COLO668 (cell line): ENCODE measurements around the gene LTBP1.
"Not testable (repeated sequence)": the region's sequence is repeated elsewhere in the genome, so short reads cannot be mapped to it uniquely, and the experiment has no call there.

ENCODE experiments used
- DNase-seq: peaks from one replicate; lab custom pipeline; 2025; ENCODE audit not compliant: unreplicated experiment; lab: John Stamatoyannopoulos, UW

Gene LTBP1

GRCh38 chr2:33038230-33038629, 91.5 kb downstream of the LTBP1 start:
- no peak for DNase-seq

- no peak for DNase-seq
Observed at GRCh38 chr2:33038799-33039198, 92.0 kb downstream of the LTBP1 start.

DNA sequence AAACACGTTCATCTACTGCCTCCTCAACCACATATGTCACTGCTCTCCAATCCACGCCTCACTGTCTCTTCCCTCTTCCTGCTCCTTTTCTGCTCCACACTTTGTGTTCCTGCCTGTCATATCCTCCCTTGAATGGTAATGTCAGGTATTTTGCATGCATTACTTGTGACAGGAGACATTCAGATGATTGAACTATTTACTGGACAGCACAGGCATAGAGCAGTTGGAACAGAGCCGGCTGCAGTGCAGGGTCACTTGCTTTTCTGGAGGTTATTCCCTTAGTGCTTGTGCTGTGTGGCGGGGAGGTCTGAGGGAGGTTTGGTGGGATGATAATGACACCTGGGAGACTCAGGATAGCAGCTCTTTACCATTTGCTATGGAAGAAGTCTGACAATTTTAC, 93.8 kb downstream of the LTBP1 start:
- DNase-seq = no peak

DNA sequence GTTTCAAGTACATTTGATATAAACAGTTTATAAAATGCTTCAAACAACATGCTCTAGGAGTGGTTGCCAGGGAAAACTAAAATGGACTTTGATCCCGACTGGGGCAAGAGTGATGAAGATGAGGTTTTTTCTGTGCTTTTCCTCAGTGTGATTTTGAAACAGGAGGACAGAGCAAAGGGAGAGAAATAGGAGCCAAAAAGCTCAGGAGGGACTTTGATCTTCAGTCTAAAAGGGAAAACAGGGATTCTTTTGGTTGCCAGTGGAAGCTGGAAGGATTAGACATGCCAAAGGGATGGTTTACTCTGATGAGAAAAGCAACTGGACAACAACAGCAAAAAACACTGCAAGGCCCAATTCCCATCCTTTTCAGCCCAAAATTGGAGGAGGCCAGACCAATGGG, 95.5 kb downstream of the LTBP1 start:
- no peak for DNase-seq

DNA sequence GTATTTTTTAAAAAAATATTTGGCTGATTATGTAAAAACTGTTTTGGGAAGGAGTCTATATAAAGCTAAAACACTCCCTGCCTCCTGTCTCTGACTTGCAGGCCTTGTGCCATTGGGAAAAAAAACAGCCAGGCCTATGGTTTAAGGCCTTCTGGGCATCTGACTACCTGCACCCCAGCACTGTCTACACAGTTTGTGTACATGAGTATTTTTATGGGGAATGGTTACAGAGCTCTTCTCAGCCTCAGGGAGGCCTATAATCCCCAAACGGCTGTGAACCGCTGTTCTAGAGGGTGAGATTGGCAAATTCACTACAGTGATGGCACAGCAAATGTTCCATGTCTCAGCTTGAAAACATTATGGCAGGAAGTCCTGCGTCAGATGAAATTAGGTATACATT, 96.1 kb downstream of the LTBP1 start:
- DNase-seq = no peak

DNA sequence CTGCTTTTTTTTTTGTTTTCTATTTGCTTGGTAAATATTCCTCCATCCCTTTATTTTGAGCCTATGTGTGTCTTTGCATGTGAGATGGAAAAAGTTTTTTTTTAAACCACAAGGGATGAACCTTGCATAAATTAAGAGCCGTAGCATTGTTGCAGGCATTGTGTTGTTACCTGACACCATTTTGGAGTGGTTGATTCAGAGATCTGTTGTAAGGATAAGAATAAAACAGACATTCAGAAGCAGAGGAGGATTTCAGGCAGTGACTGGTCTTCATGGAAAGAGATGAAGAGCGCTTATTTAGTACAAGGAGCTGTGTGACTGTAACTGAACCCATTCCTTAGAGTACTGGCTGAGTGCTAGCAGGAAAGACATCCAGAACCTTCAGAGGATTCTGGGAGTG, 101.2 kb downstream of the LTBP1 start:
- DNase-seq = no peak

DNA sequence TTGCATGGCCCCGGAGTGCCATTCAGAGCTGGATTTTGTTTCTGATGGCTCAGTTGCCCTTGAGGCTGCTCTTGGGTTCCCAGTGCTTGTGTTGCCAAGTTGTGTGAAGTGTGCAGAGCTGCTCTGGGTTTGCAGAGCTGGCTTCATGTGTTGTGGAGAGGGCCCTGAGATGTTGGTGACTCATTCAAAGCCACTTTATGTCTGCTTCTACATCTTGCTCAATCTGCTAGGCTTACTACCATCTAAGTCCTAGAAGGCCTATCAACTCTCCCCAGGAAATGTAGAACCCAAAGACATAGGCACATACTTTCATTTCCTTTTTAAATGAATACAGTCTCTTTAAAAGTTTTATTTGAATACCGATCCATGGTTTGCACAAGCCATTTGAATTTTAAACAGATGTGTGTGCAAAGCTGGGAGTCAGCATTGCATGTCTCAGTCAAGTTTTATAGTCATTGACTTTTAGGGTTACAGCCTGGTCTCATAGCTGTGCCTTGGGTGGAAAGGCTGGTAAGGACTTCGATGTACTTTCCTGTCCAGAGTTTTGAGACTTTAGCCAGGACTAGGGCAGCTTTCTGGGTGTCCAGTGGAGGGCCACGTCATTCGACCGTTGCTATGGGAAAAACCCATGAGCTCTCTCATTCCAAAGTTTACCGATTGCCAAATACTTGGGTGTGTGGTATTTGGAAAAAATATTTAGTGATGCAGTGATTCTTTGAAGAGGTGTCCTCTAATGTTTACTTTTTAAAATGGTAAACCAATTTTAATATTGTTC, 105.0 kb downstream of the LTBP1 start:
- DNase-seq = no peak

- no peak for DNase-seq
Observed at GRCh38 chr2:33052361-33052735, 105.6 kb downstream of the LTBP1 start.

DNA sequence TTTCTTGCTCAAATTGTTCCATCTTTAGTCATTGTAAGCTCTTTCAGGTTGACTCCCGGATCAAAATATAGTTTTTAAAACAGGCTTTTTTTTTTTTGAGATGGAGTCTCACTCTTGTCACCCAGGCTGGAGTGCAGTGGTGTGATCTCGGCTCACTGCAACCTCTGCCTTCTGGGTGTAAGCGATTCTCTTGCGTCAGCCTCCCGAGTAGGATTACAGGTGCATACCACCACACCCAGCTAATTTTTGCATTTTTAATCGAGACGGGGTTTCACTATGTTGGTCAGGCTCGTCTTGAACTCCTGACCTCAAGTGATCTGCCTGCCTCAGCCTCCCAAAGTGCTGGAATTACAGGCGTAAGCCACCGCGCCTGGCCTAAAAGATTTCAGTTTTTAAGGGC, 106.0 kb downstream of the LTBP1 start:
- not testable (repeated sequence) for DNase-seq

DNA sequence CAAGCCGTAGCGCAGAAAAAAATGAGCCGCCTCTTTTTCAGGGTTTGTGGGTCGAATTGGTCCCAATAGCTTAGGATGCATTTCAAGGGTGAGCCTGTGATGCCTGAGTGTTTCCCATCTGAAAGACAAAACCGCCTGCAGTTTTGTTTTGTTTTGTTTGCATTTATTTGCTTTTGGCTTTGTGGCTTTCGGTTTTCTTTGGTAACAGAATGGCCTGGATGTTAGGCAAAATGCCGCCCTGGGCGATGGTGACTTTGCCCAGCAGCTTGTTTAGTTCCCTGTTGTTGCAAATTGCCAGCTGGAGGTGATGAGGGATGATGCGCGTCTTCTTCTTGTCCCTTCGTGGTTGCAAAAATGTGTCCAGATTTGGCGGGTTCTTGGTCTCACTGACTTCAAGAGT, 109.4 kb downstream of the LTBP1 start:
- no peak for DNase-seq

GRCh38 chr2:33057307-33058028, 110.7 kb downstream of the LTBP1 start:
- not testable (repeated sequence) for DNase-seq

GRCh38 chr2:33058716-33059470, 112.1 kb downstream of the LTBP1 start:
- DNase-seq = no peak

DNA sequence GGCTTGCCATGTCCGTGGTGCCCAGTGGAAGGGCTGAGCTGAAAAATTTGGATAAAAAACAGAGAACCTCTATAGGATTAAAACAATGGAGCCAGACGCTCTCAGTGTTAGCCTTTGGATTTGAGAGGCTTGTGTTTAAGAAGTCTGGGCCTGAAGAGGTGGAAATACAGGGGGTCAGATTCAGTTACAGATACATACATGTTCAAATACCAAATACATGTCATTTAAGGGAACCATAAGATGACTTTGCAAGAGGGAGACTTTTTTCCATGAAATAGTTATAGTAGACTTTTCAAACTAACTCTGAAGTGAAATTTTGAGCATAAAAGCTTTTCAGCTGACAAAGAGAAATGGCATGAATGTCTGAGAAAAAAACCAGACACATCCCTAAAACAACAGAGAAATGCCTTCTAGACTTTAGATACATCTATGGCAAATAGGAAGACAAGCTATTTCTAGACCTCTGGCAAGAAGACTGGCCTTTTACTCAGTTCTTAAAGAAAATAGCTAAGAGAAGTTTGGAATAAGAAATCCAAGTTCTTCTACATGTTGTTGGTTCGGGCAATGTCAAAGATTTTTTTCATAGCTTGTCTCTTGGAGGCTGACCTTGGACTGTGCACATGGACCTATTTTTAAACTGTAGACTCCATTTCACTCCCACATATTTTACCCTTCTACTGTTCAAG, 112.9 kb downstream of the LTBP1 start:
- DNase-seq = no peak

- DNase-seq = no peak
Observed at GRCh38 chr2:33060405-33060804, 113.7 kb downstream of the LTBP1 start.

DNA sequence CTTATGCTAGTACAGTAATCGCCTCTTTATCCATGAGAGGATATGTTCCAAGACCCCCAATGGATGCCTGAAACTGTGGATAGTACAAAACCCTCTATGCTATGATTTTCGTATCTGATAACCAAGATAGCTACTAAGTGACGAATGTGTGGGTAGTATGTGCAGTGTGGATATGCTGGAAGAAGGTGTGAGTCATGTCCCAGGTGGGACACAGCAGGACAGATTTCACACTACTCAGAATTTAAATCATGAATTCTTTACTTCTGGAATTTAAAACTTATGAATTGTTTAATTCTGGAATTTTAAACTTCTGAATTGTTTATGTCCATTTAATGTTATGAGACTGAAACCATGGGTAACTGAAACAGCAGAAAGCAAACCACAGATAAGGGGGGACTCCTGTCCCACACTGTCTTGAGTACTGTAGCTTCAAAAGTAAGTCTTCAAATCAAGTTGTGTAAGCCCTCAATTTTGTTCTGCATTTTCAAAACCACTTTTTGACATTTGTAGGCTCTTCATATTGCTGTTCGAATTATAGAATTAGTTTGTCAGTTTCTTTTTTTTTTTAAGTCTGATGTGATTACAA, 116.0 kb downstream of the LTBP1 start:
- DNase-seq = no peak

- no peak for DNase-seq
Observed at GRCh38 chr2:33064349-33064801, 117.6 kb downstream of the LTBP1 start.

DNA sequence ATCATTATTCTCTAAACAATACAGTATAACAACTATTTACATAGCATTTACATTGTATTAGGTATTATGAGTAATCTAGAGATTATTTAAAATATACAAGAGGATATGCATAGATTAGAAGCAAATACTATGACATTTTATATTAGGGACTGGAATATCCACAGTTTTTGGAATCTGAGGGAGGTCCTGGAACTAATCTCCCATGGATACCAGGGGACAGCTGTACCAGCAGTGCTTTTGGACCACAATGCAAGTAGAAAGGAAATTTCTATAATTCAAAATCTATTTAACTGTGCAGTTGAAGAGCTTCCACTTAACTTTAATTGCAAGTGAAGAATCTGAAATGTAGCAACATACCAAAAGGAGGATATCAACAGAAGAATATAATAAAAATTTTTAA, 120.8 kb downstream of the LTBP1 start:
- no peak for DNase-seq

DNA sequence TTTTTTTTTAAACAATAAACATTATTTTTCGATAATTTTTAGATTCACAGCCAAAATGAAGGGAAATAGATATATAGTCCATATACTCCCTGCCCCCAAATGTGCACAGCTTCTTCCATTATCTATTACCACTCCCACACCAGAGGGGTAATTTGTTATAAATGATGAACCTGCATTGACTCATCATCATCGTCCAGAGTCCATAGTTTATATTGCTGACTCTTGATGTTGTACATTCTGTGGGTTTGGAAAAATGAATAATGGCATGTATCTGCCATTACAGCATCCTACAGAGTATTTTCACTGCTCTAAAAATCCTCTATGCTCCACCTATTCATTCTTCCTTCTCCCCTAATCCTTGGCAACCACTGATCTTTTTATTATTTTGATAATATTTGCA, 121.5 kb downstream of the LTBP1 start:
- DNase-seq = no peak

- no peak for DNase-seq
Observed at GRCh38 chr2:33069894-33070651, 123.3 kb downstream of the LTBP1 start.

DNA sequence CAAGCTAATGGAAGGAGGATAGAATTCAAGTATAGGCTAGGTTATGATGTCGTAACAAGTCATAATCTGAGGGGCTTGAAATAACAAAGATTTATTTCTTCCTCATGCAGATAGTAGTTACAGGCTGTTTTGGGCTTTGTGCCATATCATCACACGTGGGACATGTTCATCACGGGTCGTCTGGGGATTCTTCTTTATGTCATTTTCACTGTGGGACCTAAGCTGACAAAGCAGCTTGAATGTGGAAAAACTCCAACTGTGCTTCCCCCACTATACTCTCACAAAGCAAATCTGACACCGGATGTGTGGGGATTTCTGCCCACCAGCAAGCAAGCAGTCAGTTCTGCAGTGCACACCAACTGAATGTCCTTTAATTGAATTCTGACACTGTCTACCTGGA, 124.8 kb downstream of the LTBP1 start:
- no peak for DNase-seq
